GM12878 (cell line): ENCODE results near the gene NRM. TPM values are rescaled to one million over a fixed set of nuclear protein-coding genes. Genes with fewer than 3 reads are reported as not detected.

Experiments
- GABPA ChIP-seq: IDR thresholded peaks from 2 replicates; pipeline ENCODE4 v1.6.1; 2014; ENCODE audit warnings: antibody characterized with exemption, low read depth, mild to moderate bottlenecking, inconsistent platforms
- IRF4 ChIP-seq: IDR thresholded peaks from 2 replicates; pipeline ENCODE4 v1.6.1; 2011; ENCODE audit warnings: low read depth, low read length
- MXI1 ChIP-seq: fragments of 150-350 bp; IDR thresholded peaks from 2 replicates; pipeline ENCODE4 v1.6.1; 2011; ENCODE audit warnings: low read depth, mild to moderate bottlenecking, inconsistent platforms, low read length, improper control_type of control experiment
- RAD51 ChIP-seq: fragments of 450-650 bp; IDR thresholded peaks from 2 replicates; pipeline ENCODE4 v1.6.1; 2016; ENCODE audit warnings: moderate library complexity, mild to moderate bottlenecking, inconsistent platforms
- SRF ChIP-seq, 2 experiments: IDR thresholded peaks; 2 replicates each; pipeline ENCODE4 v1.6.1; 2011; ENCODE audit warnings: low read depth in 2 of 2, low read length in 2 of 2, mild to moderate bottlenecking in 1 of 2, moderate library complexity in 1 of 2
- STAT1 ChIP-seq: fragments of 450-650 bp; conservative IDR thresholded peaks from 2 replicates; pipeline ENCODE4 v1.6.1; 2014; ENCODE audit warnings: antibody characterized with exemption, mild to moderate bottlenecking
- WRNIP1 ChIP-seq: IDR thresholded peaks from 2 replicates; pipeline ENCODE4 v1.6.1; 2011; ENCODE audit warnings: low read depth, low read length, improper control_type of control experiment, borderline replicate concordance
- ZNF622 ChIP-seq: fragments of 450-650 bp; IDR thresholded peaks from 2 replicates; pipeline ENCODE4 v1.6.1; 2017; ENCODE audit warnings: mild to moderate bottlenecking, inconsistent platforms
- polyA plus RNA-seq, 11 experiments: library from polyadenylated mRNA; depleted of rRNA in 4 of 11; unstranded in 6 of 11; stranded (reverse) in 5 of 11; fragments of >200 nt; fragmentation: Nextera tagmentation in 4 of 11; fragmentation: Illumina TruSeq in 1 of 11; extraction: Ambion mirVana in 4 of 11; extraction: Trizol in 1 of 11; gene quantifications; 1 replicate in 1 of 11; 2 replicates in 10 of 11; pipeline versions ENCODE4 v1.2.1 to v1.2.3, GENCODE V29; 2011 to 2016; ENCODE audit warnings: inconsistent platforms in 2 of 11, missing spikeins in 2 of 11, low read depth in 1 of 11
- total RNA-seq, 4 experiments: library from RNA; depleted of rRNA in 3 of 4; stranded (reverse); fragments of >200 nt in 3 of 4; fragmentation: Illumina TruSeq in 1 of 4; extraction: Trizol in 1 of 4; gene quantifications; 2 replicates each; pipeline versions ENCODE4 v1.2.1 to v1.2.3, GENCODE V29; 2013 to 2021
- TF ChIP-seq, protein P1 (sequence below): IDR thresholded peaks from 2 replicates; pipeline ENCODE4 v1.6.1; 2012; ENCODE audit warnings: low read depth, low read length, improper control_type of control experiment
- TF ChIP-seq, protein P2 (sequence below): IDR thresholded peaks from 2 replicates; pipeline ENCODE4 v1.6.1; 2011; ENCODE audit warnings: low read depth, low read length, improper control_type of control experiment, borderline replicate concordance
- TF ChIP-seq, protein P3 (sequence below): fragments of 450-650 bp; IDR thresholded peaks from 2 replicates; pipeline ENCODE4 v1.6.1; 2016; ENCODE audit warnings: mild to moderate bottlenecking
- TF ChIP-seq, protein P4 (sequence below), 3 experiments: IDR thresholded peaks in 2 of 3; conservative IDR thresholded peaks in 1 of 3; 2 replicates each; pipeline ENCODE4 v1.5.1; 2011; ENCODE audit warnings: low read depth in 3 of 3, low read length in 3 of 3, mild to moderate bottlenecking in 3 of 3, control low read depth in 2 of 3, moderate library complexity in 2 of 3, inconsistent platforms in 1 of 3, mixed read lengths in 1 of 3; ENCODE audit not compliant: control insufficient read depth in 2 of 3, insufficient read depth in 1 of 3; ENCODE audit errors: extremely low read depth in 1 of 3

NRM gene
- total and polyA plus RNA-seq, 10 of the 15 experiments (the other 5 are each of a cell fraction or from before 2014, with no cell fraction given) = 15.4 to 46.7 (median 29.0) TPM

DNA sequence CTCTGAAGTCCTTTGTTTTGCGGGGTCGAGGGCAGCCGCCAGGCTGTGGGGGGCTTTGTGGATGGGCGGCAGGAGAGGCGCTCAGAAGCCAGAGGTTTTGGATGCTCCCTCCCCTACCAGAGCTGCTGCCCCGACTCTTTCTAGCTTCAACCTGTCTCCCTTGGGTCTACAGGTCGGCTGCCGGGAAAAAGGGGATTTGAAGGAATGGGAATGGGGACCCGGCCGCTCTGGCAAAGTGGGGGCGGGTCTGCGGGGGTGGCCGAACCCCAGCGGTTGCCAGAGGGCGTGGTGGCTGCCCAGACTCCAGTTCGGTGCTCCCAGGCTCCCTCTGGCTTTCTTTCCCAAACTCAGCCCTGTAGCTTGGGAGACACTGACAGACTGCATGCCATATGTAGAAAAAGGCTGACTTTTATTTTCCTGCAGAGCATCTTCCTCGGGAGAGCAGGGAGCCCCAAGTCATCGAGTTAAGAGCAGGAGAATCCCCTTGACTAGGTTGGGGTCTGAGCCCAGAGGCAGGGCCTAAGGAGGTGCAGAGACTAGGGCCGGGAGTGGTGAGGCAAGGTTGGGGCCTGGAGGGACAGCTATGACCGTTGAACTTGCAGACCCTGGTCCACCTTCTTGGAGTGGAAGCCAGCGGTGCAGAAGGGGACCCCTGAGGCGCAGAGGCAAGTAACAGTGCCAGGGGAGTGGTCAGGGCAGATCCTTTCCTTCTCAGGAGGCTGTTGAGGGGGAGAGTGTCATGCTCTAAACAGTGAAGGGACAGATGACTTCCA is 2.9 kb downstream of the NRM start (continued):
- peak; percentile 5; the same call in 1 of the 2 replicates for TF ChIP-seq RAD51
- TF ChIP-seq IRF4 = no peak
- no peak for TF ChIP-seq SRF (IDR thresholded peaks at IDR 0.05; ENCODE audit: low read depth in 2 of 2, low read length in 2 of 2)
- no peak for TF ChIP-seq MXI1
- TF ChIP-seq WRNIP1 = no peak
- TF ChIP-seq, protein P1, sequence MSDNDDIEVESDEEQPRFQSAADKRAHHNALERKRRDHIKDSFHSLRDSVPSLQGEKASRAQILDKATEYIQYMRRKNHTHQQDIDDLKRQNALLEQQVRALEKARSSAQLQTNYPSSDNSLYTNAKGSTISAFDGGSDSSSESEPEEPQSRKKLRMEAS = no peak
- no peak for TF ChIP-seq ZNF622
- TF ChIP-seq, protein P2, sequence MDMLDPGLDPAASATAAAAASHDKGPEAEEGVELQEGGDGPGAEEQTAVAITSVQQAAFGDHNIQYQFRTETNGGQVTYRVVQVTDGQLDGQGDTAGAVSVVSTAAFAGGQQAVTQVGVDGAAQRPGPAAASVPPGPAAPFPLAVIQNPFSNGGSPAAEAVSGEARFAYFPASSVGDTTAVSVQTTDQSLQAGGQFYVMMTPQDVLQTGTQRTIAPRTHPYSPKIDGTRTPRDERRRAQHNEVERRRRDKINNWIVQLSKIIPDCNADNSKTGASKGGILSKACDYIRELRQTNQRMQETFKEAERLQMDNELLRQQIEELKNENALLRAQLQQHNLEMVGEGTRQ = no peak
- TF ChIP-seq, protein P3, sequence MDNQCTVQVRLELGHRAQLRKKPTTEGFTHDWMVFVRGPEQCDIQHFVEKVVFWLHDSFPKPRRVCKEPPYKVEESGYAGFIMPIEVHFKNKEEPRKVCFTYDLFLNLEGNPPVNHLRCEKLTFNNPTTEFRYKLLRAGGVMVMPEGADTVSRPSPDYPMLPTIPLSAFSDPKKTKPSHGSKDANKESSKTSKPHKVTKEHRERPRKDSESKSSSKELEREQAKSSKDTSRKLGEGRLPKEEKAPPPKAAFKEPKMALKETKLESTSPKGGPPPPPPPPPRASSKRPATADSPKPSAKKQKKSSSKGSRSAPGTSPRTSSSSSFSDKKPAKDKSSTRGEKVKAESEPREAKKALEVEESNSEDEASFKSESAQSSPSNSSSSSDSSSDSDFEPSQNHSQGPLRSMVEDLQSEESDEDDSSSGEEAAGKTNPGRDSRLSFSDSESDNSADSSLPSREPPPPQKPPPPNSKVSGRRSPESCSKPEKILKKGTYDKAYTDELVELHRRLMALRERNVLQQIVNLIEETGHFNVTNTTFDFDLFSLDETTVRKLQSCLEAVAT = 0 out of 2 replicates have a peak, but pooled peaks have one; percentile 8
- TF ChIP-seq, protein P4, sequence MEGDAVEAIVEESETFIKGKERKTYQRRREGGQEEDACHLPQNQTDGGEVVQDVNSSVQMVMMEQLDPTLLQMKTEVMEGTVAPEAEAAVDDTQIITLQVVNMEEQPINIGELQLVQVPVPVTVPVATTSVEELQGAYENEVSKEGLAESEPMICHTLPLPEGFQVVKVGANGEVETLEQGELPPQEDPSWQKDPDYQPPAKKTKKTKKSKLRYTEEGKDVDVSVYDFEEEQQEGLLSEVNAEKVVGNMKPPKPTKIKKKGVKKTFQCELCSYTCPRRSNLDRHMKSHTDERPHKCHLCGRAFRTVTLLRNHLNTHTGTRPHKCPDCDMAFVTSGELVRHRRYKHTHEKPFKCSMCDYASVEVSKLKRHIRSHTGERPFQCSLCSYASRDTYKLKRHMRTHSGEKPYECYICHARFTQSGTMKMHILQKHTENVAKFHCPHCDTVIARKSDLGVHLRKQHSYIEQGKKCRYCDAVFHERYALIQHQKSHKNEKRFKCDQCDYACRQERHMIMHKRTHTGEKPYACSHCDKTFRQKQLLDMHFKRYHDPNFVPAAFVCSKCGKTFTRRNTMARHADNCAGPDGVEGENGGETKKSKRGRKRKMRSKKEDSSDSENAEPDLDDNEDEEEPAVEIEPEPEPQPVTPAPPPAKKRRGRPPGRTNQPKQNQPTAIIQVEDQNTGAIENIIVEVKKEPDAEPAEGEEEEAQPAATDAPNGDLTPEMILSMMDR (IDR thresholded peaks at IDR 0.05 in 2 of 3, conservative IDR thresholded peaks at IDR 0.05 in 1 of 3; ENCODE audit: control insufficient read depth in 2 of 3, extremely low read depth in 1 of 3, insufficient read depth in 1 of 3, low read depth in 3 of 3, low read length in 3 of 3) = 0 out of 6 replicates have a peak, but pooled peaks of 1 of the 3 experiments have one; percentile 2
- 0 out of 2 replicates have a peak, but pooled peaks have one; percentile 55 for TF ChIP-seq STAT1
- no peak for TF ChIP-seq GABPA
